Measurements from ENCODE around the gene POMC.
"Not testable (repeated sequence)": the region's sequence is repeated elsewhere in the genome, so short reads cannot be mapped to it uniquely, and the experiment has no call there.

The POMC gene

DNA sequence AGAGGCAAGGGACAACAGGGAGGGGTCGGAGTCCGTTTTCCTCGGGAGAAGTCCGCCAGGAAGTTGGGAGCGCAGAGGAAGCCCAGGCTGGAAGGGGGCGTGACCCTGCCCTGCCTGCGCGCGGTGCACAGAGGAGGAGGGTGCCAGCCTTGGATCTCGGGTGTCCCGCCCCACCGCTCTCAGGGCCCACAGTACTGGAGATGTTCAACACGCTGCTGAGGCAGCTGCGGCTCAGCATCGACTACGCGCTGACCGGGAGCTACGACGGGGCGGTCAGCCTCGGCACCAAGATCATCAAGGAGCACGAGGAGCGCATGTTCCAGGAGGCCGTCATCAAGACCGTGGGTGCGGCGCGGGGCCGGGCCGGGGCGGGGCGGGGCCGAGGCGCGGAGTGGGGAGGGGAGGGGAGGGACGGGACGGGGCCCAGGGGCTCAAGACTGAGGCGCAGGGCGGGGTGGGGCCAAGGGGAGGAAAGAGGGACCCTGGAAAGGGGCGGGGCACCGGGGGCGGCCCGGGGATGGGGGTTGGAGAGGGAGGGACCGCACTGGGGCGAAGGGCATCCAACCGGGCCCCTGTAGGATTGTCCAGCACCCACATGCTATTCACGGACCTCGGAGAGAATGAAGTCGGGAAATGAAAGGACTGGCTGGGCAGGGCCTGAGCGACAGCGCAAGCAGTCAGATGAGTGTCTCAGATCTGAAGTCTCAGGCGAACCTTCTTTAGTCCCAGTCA is 36.6 kb downstream of the POMC start:
- peak; percentile 45 for DNase-seq

DNA sequence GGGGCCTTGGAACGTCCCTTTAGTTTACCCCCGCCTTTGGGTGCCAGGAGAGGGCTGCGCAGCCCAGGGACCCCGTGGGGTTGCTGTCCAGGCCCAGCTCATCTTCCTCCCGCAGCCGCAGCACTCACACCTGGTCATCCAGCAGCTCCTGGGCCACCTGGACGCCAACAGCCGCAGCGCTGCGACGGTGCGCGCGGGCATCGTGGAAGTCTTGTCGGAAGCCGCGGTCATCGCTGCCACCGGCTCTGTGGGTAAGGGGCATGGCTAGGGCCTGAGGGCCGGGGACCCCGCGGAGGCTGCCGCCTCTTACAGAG is 37.2 kb downstream of the POMC start:
- DNase-seq: no peak

DNA sequence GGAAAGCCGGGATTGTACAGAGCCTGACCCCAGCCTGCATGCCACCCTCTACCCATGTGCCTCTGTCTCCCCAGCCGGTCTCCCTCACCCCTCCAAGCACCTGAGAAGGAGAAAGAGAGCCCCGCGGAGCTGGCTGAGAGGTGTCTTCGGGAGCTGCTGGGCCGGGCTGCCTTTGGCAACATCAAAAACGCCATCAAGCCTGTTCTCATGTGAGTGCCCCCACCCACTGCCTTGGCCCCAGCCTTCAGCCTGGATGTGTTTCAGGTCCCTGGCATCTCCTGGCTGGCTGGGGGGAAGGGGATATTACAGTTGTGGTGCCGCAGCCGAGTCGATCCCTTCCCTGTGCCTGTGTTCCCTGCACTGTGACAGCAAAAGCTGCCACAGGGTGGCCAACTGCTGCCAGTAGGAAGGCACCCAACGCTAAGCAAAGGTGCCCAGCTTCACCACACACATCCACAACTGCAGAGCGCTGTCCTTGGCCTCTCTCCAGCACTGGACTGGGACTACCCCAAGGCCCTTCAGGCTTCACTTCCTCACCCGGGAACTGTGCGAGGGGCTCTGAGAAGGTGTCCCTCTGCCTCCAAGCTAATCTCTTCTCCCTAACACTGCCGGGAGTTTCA is 38.4 kb downstream of the POMC start:
- peak; percentile 19 for DNase-seq

DNA sequence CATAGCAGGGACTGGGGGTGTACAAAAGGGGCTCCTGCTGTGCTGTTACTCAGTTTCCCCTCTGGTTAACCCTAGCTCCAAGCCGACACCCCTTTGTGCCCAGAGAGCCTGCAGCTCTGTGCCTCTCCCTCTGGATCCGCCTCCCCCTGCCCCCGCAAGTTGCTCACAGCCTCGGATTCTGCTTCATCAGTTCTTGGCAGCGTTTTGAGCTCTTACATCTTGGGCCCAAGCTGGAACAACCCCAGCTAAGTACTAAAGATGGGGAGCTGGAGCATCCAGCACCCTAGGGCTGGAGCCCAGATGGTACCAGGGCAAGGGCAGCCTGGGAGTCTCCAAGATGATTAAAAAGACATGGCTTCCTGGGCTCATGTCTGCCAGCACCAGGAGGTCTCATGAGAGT is 40.7 kb downstream of the POMC start:
- DNase-seq: no peak

DNA sequence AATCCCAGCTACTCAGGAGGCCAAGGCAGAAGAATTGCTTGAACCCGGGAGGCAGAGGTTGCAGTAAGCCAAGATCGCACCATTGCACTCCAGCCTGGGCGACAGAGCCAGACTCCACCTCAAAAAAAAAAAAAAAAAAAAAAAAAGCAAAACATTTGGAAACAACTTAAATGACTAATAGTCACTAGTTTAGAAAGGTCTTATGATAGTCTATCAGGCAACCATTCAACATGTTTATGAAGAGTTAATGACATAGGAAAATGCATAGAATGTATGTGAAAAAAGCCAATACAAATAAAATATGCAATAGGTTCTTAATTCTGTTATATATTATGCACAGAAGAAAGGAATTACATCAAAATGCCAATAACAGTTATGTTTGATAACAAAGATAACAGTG is 41.3 kb downstream of the POMC start:
- not testable (repeated sequence) for DNase-seq

DNA sequence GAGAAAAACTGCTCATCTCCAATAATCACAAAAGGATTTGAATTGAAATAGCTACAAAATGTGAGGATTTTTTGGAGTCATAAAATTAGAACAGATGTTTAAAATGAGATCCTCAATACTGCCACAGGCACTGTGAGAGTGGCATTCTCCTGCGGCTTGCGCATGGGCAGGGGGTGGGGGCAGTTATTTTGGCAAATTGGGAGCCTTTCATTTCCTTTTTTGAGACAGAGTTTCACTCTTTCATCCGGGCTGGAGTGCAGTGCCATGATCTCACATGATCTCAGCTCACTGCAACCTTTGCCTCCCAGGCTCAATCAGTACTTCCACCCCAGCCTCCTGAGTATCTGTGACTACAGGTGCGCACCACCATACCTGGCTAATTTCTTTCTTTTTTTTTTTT is 42.4 kb downstream of the POMC start:
- DNase-seq: no peak

DNA sequence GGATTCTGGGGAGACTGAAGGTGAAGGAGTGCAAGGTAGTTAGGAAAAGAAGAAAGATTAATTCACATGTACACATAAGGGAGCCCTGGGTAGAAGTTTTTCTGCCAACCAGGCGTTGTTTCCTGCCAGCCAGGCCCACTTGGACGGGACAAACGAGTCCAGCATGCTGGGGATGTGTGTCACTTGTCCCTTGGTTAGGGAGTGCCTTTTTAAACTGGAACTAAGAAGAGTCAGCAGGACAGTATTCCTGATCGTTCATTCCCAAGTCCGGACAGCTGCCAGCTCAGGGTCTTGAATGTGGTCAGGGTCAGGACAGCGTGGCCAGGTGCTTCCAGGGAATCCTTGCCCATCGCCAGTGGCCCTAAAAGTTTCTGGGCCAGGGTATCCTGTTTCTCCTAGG is 43.2 kb downstream of the POMC start:
- no peak for DNase-seq

DNA sequence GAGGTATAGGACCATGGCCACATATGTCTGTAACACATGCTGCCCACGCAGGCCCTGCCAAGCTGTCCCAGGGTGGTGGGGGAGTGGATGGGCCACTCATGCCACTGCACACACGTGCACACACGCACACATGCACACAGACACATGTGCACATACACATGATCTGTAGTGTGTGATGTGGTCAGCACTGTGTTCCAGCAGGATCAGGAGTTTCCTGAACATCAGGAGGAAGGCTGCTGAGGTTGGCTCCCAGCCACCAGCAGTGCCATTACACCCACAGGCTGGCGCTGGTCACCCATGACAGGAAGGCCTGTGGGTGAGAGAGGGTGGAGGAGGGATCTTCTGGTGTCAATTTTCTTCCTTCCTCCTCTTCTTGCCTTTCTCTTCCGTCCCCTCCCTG is 44.7 kb downstream of the POMC start:
- DNase-seq: peak; percentile 17

DNA sequence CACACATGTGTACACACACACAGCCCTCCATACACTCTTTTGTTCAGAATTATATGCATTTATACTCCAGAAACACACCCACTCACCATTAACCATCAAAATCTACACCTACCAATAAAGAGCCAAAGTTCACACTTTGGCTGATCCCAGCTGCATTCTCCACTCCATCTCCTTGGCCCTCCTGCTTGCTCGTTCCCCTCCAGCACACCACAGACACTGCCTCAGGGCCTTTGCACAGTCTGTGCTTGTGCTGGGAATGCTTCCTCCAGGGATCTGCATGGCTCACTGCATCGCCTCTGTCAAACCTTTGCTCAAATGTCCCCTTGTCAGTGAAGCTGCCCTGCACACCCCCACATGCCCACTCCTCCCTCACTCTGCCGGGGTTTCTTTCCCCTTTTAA is 46.0 kb downstream of the POMC start:
- DNase-seq: no peak

DNA sequence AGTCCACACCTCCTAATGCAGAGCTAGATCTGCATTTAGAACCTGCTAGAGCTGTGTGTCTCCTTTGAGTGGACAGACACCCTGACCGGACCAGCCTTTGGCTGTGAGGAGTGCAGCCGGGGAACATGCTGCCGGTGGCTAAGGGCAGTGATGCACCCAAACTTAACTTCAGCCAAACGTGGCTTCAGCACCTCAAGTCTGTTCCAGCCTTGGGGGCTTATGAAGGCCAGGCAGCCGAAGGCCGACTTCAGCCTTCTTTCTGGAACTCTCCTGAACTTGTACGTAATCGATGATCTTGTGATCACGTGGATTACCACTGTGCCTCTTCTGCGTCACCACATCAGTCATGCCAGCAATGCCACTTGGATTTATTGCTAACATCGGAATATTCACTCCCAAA is 49.1 kb downstream of the POMC start:
- DNase-seq: no peak

DNA sequence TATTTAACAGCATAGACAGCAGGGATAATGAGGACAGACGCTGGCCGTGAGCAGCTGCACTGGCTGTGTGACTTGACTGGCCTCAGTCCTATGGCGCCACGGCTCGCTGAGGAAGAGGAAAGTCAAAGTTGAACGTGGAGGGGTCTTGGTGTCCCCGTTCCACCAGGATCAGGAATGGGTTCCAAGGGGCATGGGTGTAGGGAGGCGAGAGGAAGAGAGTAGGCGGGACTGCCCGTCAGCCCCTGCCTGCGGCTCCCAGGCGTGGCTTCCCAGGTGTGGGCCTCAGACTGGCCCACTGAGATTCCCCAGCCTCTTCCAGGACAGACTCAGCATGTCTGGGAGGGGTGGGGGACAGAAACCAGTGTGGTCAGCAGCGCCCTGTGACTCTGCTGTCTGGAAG is 51.4 kb downstream of the POMC start:
- no peak for DNase-seq

DNA sequence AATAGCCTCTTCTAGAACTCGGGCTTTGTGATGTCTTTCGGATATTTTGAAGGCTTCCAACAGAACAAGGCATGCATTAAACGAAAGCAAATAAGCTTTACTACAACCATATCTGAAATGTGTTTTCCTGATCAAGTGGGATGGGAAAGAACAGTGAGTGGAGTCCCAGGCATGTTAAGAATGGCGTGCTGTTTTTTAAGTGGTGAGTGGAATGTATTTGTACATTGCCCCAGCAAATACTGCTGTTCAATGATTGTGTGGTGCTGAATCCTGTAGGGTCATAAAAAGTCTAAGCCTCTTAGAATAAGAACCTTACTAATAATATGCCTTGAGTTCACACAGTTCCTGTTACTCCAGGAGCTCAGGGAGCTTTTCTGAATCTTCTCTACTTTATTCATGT is 52.5 kb downstream of the POMC start:
- DNase-seq: peak; percentile 17

DNA sequence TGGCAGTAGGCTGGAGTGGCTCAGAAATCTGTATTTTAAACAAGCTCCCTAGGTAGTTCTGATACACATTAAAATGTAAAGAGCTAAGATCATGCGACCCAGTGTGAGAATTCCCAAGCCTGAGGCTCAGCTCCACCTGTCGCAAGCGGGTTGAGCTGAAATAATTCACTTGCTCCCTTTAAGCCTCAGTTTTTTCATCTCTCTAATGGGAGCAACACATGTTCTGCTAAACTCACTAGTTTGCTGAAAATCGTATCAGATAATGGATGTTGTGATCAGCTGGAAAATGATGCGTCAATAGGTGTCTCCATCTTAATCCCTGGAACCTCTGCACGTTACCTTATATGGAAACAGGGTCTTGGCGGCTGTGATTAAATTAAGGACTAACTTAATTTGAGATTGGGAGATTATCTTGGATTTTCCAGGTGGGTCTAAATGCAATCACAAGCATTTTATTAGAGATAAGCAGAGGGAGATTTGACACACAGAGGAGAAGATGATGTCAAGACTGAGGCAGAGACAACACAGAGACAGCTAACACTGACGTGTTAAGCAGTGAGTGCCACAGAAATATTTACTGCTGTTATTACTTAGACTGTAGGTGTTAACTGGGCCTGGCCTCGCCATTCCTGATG is 53.0 kb downstream of the POMC start:
- no peak for DNase-seq

DNA sequence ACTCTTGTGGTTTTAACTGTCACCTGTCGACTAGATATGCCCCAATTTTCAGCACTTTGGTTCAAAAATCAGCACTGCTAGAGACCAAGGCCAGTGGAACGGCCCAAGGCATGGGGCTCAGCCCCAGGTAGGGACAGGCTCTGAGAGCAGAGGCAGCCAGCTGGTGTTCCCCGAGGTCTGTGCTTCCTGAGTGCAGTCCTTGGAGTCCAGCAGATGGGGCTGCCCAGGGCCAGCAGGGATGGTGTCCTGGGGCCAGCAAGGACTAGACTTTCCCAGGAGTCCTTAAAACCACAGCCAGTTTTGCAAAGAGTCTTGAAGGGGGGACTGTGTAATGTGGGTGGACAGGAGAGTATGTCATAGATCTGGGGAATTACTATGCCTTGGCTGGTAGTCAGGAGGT is 56.3 kb downstream of the POMC start:
- DNase-seq: no peak
